H1 (cell line): ENCODE data around the gene GDF9.

Experiments used
- CREB1 ChIP-seq: IDR thresholded peaks from 2 replicates; pipeline ENCODE4 v1.6.1; 2012; ENCODE audit warnings: inconsistent platforms
- POLR2AphosphoS5 ChIP-seq: IDR thresholded peaks from 2 replicates; pipeline ENCODE4 v1.6.1; 2011; ENCODE audit warnings: low read depth, low read length
- RAD21 ChIP-seq, 2 experiments: IDR thresholded peaks in 1 of 2; conservative IDR thresholded peaks in 1 of 2; 2 replicates each; pipeline ENCODE4 v1.6.1; 2011; ENCODE audit warnings: low read depth in 2 of 2, low read length in 2 of 2, improper control_type of control experiment in 1 of 2, inconsistent platforms in 1 of 2, mild to moderate bottlenecking in 1 of 2, moderate library complexity in 1 of 2
- SIN3A ChIP-seq, 2 experiments: IDR thresholded peaks in 1 of 2; conservative IDR thresholded peaks in 1 of 2; 2 replicates each; pipeline ENCODE4 v1.6.1; 2011 to 2012; ENCODE audit warnings: low read length in 2 of 2, improper control_type of control experiment in 1 of 2, low read depth in 1 of 2, mild to moderate bottlenecking in 1 of 2
- TBP ChIP-seq: IDR thresholded peaks from 2 replicates; pipeline ENCODE4 v1.6.1; 2011; ENCODE audit warnings: low read depth, low read length, improper control_type of control experiment
- TF ChIP-seq, protein P1 (sequence below), 3 experiments: IDR thresholded peaks; 1 replicate in 2 of 3; 2 replicates in 1 of 3; pipeline versions ENCODE4 v1.5.1 to v1.6.1; 2011; ENCODE audit warnings: low read length in 3 of 3, mild to moderate bottlenecking in 3 of 3, inconsistent platforms in 2 of 3, low read depth in 1 of 3, moderate library complexity in 1 of 3; ENCODE audit not compliant: insufficient read depth in 1 of 3; ENCODE audit errors: control extremely low read depth in 1 of 3
- TF ChIP-seq, protein P2 (sequence below): IDR thresholded peaks from 2 replicates; pipeline ENCODE4 v1.6.1; 2012; ENCODE audit warnings: inconsistent platforms

DNA sequence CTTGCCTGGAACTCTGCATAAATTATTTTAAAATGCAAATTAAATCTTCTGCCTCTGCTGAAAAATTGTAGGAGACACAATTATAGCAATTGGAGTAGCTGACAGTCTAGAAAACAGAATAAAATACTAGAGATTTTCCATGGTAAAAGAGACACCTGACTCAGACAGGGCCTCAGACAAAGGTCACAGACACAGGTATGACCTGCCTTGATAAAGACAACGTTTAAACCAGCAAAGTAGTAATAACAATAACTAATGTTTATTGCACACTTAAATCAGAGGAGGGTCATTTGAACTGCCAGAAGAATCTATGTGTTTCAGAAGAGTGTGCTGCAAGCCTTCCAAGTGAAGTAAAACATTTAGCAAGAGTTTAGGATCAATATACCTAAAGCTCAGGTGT lies 49.3 kb downstream of the GDF9 start:
- no peak for TF ChIP-seq POLR2AphosphoS5
- TF ChIP-seq TBP: no peak
- TF ChIP-seq, protein P1, sequence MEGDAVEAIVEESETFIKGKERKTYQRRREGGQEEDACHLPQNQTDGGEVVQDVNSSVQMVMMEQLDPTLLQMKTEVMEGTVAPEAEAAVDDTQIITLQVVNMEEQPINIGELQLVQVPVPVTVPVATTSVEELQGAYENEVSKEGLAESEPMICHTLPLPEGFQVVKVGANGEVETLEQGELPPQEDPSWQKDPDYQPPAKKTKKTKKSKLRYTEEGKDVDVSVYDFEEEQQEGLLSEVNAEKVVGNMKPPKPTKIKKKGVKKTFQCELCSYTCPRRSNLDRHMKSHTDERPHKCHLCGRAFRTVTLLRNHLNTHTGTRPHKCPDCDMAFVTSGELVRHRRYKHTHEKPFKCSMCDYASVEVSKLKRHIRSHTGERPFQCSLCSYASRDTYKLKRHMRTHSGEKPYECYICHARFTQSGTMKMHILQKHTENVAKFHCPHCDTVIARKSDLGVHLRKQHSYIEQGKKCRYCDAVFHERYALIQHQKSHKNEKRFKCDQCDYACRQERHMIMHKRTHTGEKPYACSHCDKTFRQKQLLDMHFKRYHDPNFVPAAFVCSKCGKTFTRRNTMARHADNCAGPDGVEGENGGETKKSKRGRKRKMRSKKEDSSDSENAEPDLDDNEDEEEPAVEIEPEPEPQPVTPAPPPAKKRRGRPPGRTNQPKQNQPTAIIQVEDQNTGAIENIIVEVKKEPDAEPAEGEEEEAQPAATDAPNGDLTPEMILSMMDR (IDR thresholded peaks at IDR 0.05; ENCODE audit: control extremely low read depth in 1 of 3, insufficient read depth in 1 of 3, low read depth in 1 of 3, low read length in 3 of 3): no peak
- no peak for TF ChIP-seq SIN3A (conservative IDR thresholded peaks at IDR 0.05 in 1 of 2, IDR thresholded peaks at IDR 0.05 in 1 of 2; ENCODE audit: low read depth in 1 of 2, low read length in 2 of 2)
- TF ChIP-seq, protein P2, sequence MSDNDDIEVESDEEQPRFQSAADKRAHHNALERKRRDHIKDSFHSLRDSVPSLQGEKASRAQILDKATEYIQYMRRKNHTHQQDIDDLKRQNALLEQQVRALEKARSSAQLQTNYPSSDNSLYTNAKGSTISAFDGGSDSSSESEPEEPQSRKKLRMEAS: no peak
- TF ChIP-seq RAD21 (IDR thresholded peaks at IDR 0.05 in 1 of 2, conservative IDR thresholded peaks at IDR 0.05 in 1 of 2; ENCODE audit: low read depth in 2 of 2, low read length in 2 of 2): no peak
- TF ChIP-seq CREB1: no peak
